COLO829 (cell line): Measurements from ENCODE around the gene CNP.
"Not testable (repeated sequence)": the region's sequence is repeated elsewhere in the genome, so short reads cannot be mapped to it uniquely, and the experiment has no call there.

ENCODE experiments used
- DNase-seq: peaks from one replicate; pipeline ENCODE4 v3.0.0; 2012; ENCODE audit warnings: low spot score

CNP gene

DNA sequence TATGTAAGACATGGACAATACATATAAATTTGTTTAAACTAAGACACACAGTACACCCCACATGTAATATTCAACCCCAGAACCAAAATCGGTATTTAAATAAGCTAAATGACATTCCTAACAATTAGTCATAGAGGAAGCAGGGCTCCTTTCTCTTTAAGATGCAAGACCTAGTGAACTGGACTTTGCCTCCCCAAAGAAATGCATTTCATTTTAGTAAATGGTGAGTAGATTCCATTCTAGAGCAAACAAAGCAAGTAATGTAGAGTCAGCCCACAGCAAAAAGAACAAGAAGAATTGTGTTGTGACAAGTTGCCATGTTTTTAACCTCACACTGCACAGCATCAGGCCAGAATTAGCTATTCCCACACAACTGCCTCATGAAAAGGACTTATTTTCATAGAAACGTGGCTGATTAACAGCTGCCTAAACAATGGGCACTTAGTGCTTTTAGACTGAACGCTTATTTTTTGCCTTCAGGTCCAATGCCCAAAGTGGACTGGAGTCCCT is 36.3 kb downstream of the CNP start:
- peak; percentile 40 for DNase-seq

DNA sequence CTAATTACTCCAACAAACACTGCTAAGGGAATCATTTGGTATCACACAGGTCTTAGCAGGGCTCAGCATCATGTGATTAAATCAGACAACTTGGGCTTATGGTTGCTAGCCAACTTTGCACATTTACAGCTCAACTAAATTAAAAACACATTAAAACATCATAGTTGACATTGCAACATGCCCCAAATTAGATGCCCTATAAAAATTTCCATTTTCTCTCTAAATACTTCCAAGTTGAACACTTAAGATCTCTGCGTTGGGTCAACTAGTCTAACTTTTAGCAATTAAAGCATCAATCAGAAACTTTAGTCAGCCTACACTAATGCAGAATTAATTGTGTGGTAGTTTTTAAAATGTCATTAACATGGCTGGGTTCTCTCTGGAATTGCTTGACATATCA is 38.6 kb downstream of the CNP start:
- DNase-seq, result no peak

- no peak for DNase-seq
Observed at GRCh38 chr17:42009170-42009569, 42.6 kb downstream of the CNP start.

- not testable (repeated sequence) for DNase-seq
Observed at GRCh38 chr17:42010266-42010680, 43.7 kb downstream of the CNP start.

GRCh38 chr17:42010898-42011516 is 44.4 kb downstream of the CNP start:
- no peak for DNase-seq

GRCh38 chr17:42012363-42012762 is 45.8 kb downstream of the CNP start:
- DNase-seq, result not testable (repeated sequence)

DNA sequence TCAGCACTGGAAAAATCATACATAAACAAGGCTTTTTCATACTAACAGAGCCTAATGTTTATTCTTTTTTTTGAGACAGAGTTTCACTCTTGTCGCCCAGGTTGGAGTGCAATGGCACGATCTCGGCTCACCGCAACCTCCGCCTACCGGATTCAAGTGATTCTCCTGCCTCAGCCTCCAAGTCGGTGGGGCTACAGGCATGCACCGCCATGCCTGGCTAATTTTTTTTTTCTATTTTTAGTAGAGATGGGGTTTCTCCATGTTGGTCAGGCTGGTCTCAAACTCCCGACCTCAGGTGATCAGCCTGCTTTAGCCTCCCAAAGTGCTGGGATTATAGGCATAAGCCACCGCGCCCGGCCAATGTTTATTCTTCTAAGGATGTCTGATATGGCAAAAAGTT is 47.1 kb downstream of the CNP start:
- DNase-seq, result not testable (repeated sequence)

DNA sequence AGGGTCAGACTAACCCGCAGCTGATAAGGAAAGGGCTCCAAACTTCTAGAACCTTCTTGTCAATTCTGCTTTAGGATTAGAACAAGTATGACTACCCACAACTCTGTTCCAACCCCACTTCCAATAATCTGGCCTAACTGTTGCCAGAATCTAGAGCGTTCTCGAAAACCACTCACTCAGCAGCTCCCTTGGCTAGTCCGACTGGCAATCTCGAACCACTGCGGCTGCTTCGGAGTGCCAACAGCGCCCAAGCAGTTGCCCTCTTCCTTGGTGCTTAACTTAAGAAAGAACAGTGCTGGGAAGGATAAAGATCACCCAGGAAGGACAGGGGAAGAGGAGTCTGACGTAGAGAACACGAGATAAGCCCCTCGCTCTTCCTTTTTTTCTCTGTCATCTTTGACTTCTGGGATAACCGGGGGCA is 49.8 kb downstream of the CNP start:
- DNase-seq, result no peak

DNA sequence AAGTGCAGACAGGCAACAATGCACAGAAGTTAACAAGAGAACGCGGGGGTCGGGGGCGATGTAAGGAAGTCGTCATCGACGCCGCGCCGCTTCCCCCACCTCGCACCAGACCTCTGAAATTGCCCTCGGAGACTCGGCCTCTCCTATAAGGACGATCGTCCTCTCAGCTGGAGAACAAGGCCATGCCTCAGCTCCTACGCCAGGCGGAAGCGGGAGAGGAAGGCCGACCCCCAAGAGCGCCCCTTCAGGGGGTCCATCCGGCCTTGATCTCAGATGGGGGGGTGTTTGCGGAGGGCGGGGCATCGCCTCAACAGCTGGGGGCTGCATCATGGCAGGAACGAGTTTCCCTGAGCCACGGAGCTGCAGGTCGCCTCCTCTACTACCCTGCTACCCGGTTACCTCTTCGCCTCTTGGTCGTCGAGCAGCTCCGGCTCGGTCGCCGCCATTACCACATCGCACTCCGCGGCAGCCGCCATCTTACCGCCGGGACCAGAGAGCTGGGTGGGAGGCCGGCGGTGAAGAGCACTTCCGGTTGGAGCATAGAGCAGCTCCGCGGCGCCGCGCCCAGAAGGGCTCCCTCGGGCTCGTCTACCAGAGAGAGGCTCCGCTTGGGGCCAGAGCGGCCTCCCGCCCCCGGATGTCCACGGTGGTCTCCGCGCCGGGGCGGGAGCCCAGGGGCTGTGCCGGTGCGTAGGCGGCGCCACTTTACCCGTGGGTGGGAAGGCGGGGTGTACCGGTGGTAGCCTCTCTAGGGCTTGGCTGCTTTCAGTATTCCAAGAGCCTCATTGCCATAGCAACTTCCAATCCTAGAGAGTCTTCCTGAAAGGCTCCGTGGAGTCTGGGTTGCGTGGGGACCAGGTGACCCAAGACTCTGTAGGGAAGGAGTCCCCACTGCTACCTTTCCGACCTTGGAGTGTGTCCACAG is 50.6 kb downstream of the CNP start, which contains the start of gene DNAJC7:
DNAJC7 (minus strand) TSS at position 499 of the 925 bp plus-strand sequence; CDS start at position 476, 23 bp downstream.
- peak; percentile 96 for DNase-seq

DNA sequence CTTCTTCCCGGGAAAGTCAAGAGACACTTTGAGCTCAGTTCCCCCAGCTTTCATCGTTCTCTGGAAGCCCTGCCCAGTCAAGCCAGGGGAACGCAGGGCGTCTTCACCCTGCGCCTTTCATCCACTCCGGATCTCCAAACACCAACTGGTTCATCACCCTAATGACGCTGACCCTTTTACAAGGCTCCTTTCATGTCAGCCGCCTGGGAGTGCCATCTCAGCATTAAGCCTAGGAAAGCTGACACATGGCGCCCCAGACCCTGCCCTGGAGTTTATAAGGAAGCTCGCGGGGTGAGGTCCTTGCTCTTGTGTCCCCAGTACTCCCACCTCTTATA is 51.2 kb downstream of the CNP start:
- peak; percentile 75 for DNase-seq

- DNase-seq, result no peak
Observed at GRCh38 chr17:42018339-42018738, 51.7 kb downstream of the CNP start.

- DNase-seq, result no peak
Observed at GRCh38 chr17:42018988-42019387, 52.4 kb downstream of the CNP start.

GRCh38 chr17:42019509-42020404 is 53.2 kb downstream of the CNP start, which contains the start of gene NKIRAS2:
TSS of gene NKIRAS2 (plus strand) at chr17:42020090. CDS start at chr17:42021578, 1,488 bp downstream.
- DNase-seq, result peak; percentile 92

DNA sequence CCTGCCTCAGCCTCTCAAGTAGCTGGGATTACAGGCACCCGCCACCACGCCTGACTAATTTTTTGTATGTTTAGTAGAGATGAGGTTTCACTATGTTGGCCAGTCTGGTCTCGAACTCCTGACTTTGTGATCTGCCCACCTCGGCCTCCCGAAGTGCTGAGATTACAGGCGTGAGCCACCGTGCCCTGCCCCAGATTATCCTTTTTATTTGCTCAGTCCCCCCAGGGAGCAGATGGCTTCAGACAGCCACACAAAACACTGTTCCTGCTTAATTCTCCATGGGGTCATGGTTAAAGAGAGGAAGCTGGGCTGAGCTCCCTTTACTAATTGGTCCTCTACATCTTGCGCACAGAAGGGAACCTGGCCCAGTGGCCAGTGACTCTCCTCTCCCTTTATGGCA is 54.2 kb downstream of the CNP start:
- DNase-seq, result not testable (repeated sequence)

DNA sequence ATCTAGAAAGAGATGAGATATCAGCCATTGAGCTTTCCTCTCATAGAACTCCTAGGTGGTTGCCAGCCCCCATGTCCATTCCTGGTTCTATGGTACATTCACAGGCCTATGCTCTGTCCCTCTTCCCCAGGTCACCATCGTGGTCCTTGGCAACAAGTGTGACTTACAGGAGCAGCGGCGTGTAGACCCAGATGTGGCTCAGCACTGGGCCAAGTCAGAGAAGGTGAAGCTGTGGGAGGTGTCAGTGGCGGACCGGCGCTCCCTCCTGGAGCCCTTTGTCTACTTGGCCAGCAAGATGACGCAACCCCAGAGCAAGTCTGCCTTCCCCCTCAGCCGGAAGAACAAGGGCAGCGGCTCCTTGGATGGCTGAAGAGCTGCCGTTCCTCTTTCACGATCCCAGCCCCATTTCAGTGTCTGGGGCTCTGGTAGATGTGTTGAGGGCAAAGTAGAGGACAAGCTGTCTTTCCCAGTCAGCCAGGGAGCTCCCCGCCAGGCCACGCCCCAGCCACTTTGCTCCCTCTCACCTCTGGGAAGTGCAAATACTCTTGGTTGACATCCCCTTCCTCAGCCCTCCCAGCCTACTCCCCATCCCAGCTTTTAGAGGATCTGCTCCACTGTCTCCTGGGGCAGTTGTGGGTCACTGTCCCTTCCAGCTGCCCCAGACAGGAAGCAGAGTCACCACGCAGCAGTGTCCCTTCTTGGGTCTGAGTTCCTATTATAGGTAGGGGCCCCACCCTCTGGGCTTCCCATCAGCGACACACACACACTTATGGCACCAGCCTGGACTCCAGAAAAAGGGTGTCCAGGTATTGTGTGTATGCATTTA is 57.1 kb downstream of the CNP start:
- no peak for DNase-seq

DNA sequence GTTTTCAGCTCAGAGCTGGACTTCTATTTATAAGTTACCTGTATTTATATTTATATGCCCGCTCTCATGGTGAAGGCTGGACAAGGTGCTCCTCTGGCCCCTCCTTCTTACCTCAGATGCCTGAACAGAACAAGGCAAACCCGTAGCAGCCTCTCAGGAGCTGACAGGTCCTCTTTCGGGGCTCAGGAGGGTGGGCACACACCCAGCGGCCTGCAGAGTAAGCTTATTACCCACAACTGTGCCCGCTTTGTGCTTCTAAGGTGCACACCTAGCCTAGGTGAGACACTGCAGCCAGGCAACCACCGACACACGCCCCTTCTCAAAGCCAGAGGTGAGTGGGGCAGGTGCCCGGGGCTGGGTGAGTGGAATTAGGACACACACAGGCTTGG is 58.6 kb downstream of the CNP start:
- DNase-seq, result no peak

DNA sequence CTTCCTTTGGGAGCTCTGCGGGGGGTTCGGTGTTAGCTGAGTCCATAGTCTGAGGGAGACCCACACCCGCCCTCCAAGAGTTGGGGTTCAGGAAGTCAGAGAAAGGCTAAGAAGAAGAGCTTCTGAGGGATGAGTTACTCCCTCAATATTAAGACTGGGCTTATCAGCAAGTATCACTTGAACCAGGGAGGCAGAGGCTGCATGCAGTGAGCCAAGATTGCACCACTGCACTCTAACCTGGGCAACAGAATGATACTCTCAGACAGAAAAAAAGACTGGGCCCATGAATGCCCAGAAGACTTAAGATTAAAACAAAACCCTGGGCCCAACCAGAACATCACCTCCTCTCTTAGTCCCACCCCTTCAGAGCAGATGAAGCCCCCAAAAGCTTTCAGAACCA is 59.3 kb downstream of the CNP start:
- DNase-seq, result no peak

GRCh38 chr17:42026857-42027589 is 60.4 kb downstream of the CNP start:
- DNase-seq, result no peak
